Karpas-422 (cell line): ENCODE results near the gene UCHL3. TPM values are rescaled to one million over a fixed set of nuclear protein-coding genes. Genes with fewer than 3 reads are reported as not detected.

ENCODE experiments used
- DNase-seq: peaks from one replicate; pipeline ENCODE4 v3.0.0-alpha.2; 2015
- H2AFZ ChIP-seq: fragments of 200-600 bp; sonication (generic); 2 replicates; pipeline ENCODE4 v1.6.1; 2014; ENCODE audit warnings: antibody characterized with exemption, low read length, mixed read lengths
- H3K27ac ChIP-seq: fragments of 200-600 bp; sonication (generic); 2 replicates; pipeline ENCODE4 v1.5.1; 2014; ENCODE audit warnings: mild to moderate bottlenecking, low read length, moderate library complexity
- H3K27me3 ChIP-seq: fragments of 200-600 bp; sonication (generic); 2 replicates; pipeline ENCODE4 v1.6.1; 2014; ENCODE audit warnings: low read length, mixed read lengths
- H3K36me3 ChIP-seq: fragments of 200-600 bp; sonication (generic); 2 replicates; pipeline ENCODE4 v1.6.1; 2014; ENCODE audit warnings: low read length, mixed read lengths; ENCODE audit not compliant: insufficient read depth
- H3K4me1 ChIP-seq: fragments of 200-600 bp; sonication (generic); 2 replicates; pipeline ENCODE4 v1.6.1; 2014; ENCODE audit warnings: mild to moderate bottlenecking, low read length, mixed read lengths
- H3K4me2 ChIP-seq: fragments of 200-600 bp; sonication (generic); 2 replicates; pipeline ENCODE4 v1.6.1; 2014; ENCODE audit warnings: low read length, low read depth, mild to moderate bottlenecking; ENCODE audit not compliant: poor library complexity, severe bottlenecking
- H3K4me3 ChIP-seq: fragments of 200-600 bp; sonication (generic); 2 replicates; pipeline ENCODE4 v1.5.1; 2014; ENCODE audit warnings: mild to moderate bottlenecking, antibody characterized with exemption, low read length, mixed read lengths
- H3K79me2 ChIP-seq: fragments of 200-600 bp; sonication (generic); 2 replicates; pipeline ENCODE4 v1.6.1; 2014; ENCODE audit warnings: mild to moderate bottlenecking, low read length, mixed read lengths
- H3K9ac ChIP-seq: fragments of 200-600 bp; sonication (generic); 2 replicates; pipeline ENCODE4 v1.6.0; 2014; ENCODE audit warnings: low read length
- H3K9me2 ChIP-seq: fragments of 200-600 bp; sonication (generic), shearing (Covaris generic); replicated peaks from 2 replicates; pipeline ENCODE4 v1.6.0; 2014; ENCODE audit warnings: mild to moderate bottlenecking, low read length, moderate library complexity; ENCODE audit not compliant: insufficient read depth
- H3K9me3 ChIP-seq: fragments of 300-700, 200-600 bp; sonication (generic); 2 replicates; pipeline ENCODE4 v1.6.1; 2014; ENCODE audit warnings: low read length, mixed read lengths
- H4K20me1 ChIP-seq: fragments of 200-600 bp; sonication (generic); 2 replicates; pipeline ENCODE4 v1.6.1; 2014; ENCODE audit warnings: mild to moderate bottlenecking, antibody characterized with exemption, low read length, low read depth; ENCODE audit not compliant: insufficient read depth
- total RNA-seq: library from RNA; depleted of rRNA; stranded (reverse); fragments of >200 nt; shearing (Covaris generic); gene quantifications from 2 replicates; pipeline ENCODE4 v1.2.3, GENCODE V29; 2014; ENCODE audit warnings: low replicate concordance; rRNA removed

Gene UCHL3
- total RNA-seq, 1 experiment from 2014 or later = 84.8 TPM

GRCh38 chr13:75648446-75648845, 98.9 kb downstream of the UCHL3 start:
- Histone ChIP-seq H3K4me2 (no peak overlapping the region), H3K9ac (no peak overlapping the region), H3K4me1 (no peaks in the 10 kb centered on the region), H3K9me3 (no peaks in the 10 kb centered on the region), H3K36me3 (no peaks in the 10 kb centered on the region), H3K27ac (no peak overlapping the region), H3K9me2 (no peaks in the 10 kb centered on the region), H3K4me3 (no peak overlapping the region), H3K79me2 (no peaks in the 10 kb centered on the region), H4K20me1 (no peaks in the 10 kb centered on the region), H2AFZ (no peak overlapping the region), H3K27me3 (no peaks in the 10 kb centered on the region)
- no peak for DNase-seq

- Histone ChIP-seq H3K9ac (no peak overlapping the region), H3K4me3 (no peak overlapping the region), H3K27me3 (no peaks in the 10 kb centered on the region), H3K4me1 (no peaks in the 10 kb centered on the region), H4K20me1 (no peaks in the 10 kb centered on the region), H3K9me3 (no peaks in the 10 kb centered on the region), H3K79me2 (no peaks in the 10 kb centered on the region), H3K9me2 (no peaks in the 10 kb centered on the region), H3K27ac (no peak overlapping the region), H2AFZ (no peak overlapping the region), H3K36me3 (no peaks in the 10 kb centered on the region), H3K4me2 (no peak overlapping the region)
- DNase-seq = no peak
These were observed 101.4 kb downstream of the UCHL3 start for GRCh38 chr13:75651013-75651412.

GRCh38 chr13:75652726-75653125, 103.1 kb downstream of the UCHL3 start:
- H3K9me3 ChIP-seq = no peaks in the 10 kb centered on the region
- DNase-seq = no peak
- no peak overlapping the region for H3K27ac ChIP-seq
- H3K9ac ChIP-seq = no peak overlapping the region
- no peaks in the 10 kb centered on the region for H3K79me2 ChIP-seq
- H3K36me3 ChIP-seq = no peaks in the 10 kb centered on the region
- H3K9me2 ChIP-seq = no peaks in the 10 kb centered on the region
- H3K27me3 ChIP-seq = no peaks in the 10 kb centered on the region
- no peak overlapping the region for H2AFZ ChIP-seq
- H3K4me1 ChIP-seq = peaks cover 4% of the 10 kb centered on the region; the same call in 1 of the 2 replicates
- no peaks in the 10 kb centered on the region for H4K20me1 ChIP-seq
- no peak overlapping the region for H3K4me3 ChIP-seq
- H3K4me2 ChIP-seq = no peak overlapping the region

Other genes with a start within 250 kb of the UCHL3 start
- 3.1 and 4.0 TPM in 2 replicates for gene TBC1D4, start 67.6 kb upstream of the UCHL3 start, total RNA-seq
- gene COMMD6, start 11.9 kb upstream of the UCHL3 start, total RNA-seq = 73.9 and 384 TPM in 2 replicates
- gene LMO7, start 86.5 kb downstream of the UCHL3 start, total RNA-seq = 31.9 and 40.0 TPM in 2 replicates